Smooth muscle cell (in vitro differentiated cells): Measurements from ENCODE around the gene BMAL2. TPM values are rescaled to one million over a fixed set of nuclear protein-coding genes. Genes with fewer than 3 reads are reported as not detected.
A peak's percentile ranks its signal among the peaks of the same experiment; 100 is the strongest.

Experiments
- DNase-seq: peaks from one replicate; lab custom pipeline; 2025; ENCODE audit not compliant: unreplicated experiment; lab: John Stamatoyannopoulos, UW
- H2AFZ ChIP-seq: fragments of 200-600 bp; sonication (generic); 2 replicates; pipeline ENCODE4 v1.6.0; 2016; ENCODE audit warnings: antibody characterized with exemption, low read depth, mild to moderate bottlenecking
- H3F3A ChIP-seq: fragments of 200-600 bp; sonication (generic); 2 replicates; pipeline ENCODE4 v1.6.0; 2017; ENCODE audit warnings: antibody characterized with exemption, low read depth
- H3K27ac ChIP-seq: fragments of 200-600 bp; sonication (generic); 2 replicates; pipeline ENCODE4 v1.5.1; 2016; ENCODE audit warnings: low read depth, mild to moderate bottlenecking
- H3K27me3 ChIP-seq: fragments of 200-600 bp; sonication (generic); 2 replicates; pipeline ENCODE4 v1.6.1; 2016; ENCODE audit warnings: low read depth, mild to moderate bottlenecking
- H3K36me3 ChIP-seq: fragments of 200-600 bp; sonication (generic); 2 replicates; pipeline ENCODE4 v1.5.1; 2016; ENCODE audit warnings: low read depth
- H3K4me1 ChIP-seq: fragments of 200-600 bp; sonication (generic); 2 replicates; pipeline ENCODE4 v1.5.1; 2016; ENCODE audit warnings: low read depth
- H3K4me2 ChIP-seq: fragments of 200-600 bp; sonication (generic); 2 replicates; pipeline ENCODE4 v1.6.0; 2016; ENCODE audit warnings: mild to moderate bottlenecking
- H3K4me3 ChIP-seq: fragments of 200-600 bp; sonication (generic); 2 replicates; pipeline ENCODE4 v1.5.1; 2016; ENCODE audit warnings: mild to moderate bottlenecking
- H3K79me2 ChIP-seq: fragments of 200-600 bp; sonication (generic); 2 replicates; pipeline ENCODE4 v1.6.0; 2016; ENCODE audit warnings: low read depth, mild to moderate bottlenecking
- H3K9ac ChIP-seq: fragments of 200-600 bp; sonication (generic); 2 replicates; pipeline ENCODE4 v1.6.0; 2016; ENCODE audit warnings: low read depth
- H3K9me3 ChIP-seq: fragments of 200-600 bp; sonication (generic); replicated peaks from 2 replicates; pipeline ENCODE4 v1.5.1; 2016; ENCODE audit warnings: low read depth
- H4K20me1 ChIP-seq: fragments of 200-600 bp; sonication (generic); 2 replicates; pipeline ENCODE4 v1.6.0; 2016; ENCODE audit warnings: low read depth
- WGBS: methylation state at CpG from one replicate; pipeline ENCODE4 v1.1.7; 2016; ENCODE audit warnings: low lambda C conversion rate; 5-methylcytosine and 5-hydroxymethylcytosine counted together
- polyA plus RNA-seq: library from polyadenylated mRNA; unstranded; fragments of >200 nt; fragmentation: Nextera tagmentation; extraction: Ambion mirVana; gene quantifications from 2 replicates; pipeline ENCODE4 v1.2.1, GENCODE V29; 2016
- total RNA-seq: library from RNA; depleted of rRNA; stranded (reverse); fragments of >200 nt; gene quantifications from 2 replicates; pipeline ENCODE4 v1.2.3, GENCODE V29; 2014
- TF ChIP-seq, protein P1 (sequence below): fragments of 200-600 bp; sonication (generic); IDR thresholded peaks from 2 replicates; pipeline ENCODE4 v1.5.1; 2017; ENCODE audit warnings: borderline replicate concordance, mild to moderate bottlenecking, antibody characterized with exemption; ENCODE audit not compliant: insufficient read depth, poor library complexity, severe bottlenecking

BMAL2 gene, protein sequence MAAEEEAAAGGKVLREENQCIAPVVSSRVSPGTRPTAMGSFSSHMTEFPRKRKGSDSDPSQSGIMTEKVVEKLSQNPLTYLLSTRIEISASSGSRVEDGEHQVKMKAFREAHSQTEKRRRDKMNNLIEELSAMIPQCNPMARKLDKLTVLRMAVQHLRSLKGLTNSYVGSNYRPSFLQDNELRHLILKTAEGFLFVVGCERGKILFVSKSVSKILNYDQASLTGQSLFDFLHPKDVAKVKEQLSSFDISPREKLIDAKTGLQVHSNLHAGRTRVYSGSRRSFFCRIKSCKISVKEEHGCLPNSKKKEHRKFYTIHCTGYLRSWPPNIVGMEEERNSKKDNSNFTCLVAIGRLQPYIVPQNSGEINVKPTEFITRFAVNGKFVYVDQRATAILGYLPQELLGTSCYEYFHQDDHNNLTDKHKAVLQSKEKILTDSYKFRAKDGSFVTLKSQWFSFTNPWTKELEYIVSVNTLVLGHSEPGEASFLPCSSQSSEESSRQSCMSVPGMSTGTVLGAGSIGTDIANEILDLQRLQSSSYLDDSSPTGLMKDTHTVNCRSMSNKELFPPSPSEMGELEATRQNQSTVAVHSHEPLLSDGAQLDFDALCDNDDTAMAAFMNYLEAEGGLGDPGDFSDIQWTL
- total RNA-seq (13.3 and 13.6 TPM in 2 replicates), polyA plus RNA-seq (5.1 and 6.2 TPM in 2 replicates)

DNA sequence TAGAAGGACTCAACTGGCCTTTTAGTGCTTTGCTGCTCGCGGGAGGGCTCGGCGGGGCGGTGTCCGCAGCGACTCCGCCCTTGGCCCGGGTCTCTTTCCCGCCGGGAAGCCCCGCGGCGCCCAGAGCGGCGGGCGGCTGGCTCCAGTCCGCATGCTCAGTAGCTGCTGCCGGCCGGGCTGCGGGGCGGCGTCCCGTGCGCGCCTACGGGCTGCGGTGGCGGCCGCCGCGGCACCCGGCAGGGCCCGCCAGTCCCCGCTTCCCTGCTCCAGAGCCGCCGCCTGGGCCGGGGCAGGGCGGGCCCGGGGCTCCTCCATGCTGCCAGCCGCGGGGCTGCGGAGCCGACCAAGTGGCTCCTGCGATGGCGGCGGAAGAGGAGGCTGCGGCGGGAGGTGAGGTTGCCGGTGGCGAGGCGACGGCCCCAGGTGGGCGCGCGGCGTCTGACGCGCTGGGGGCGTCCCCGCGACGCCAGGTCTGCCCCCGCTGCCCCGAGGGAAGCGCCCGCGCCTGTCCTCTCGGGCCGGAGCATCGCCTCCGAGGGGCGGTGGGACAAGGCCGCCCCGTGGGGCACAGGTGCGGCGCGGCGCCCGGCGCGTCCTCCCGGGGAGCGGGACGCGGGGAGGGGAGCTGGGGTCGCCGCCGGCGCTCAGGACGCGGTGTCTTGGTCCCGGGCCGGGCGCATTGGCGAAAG is at the start of gene BMAL2:
TSS of gene BMAL2 (plus strand) at position 123 of the 689 bp plus-strand sequence. CDS start at position 360, 237 bp downstream.
- peaks cover 7% of the 10 kb centered on the region for H3K79me2 ChIP-seq
- peaks cover 16% of the 10 kb centered on the region for H3K4me1 ChIP-seq
- H3K4me3 ChIP-seq: peak within 1 kb of the TSS; percentile 67
- H3K4me2 ChIP-seq: peak within 1 kb of the TSS; percentile 86
- peak within 1 kb of the TSS; percentile 60 for H3K9ac ChIP-seq
- H4K20me1 ChIP-seq: no peaks in the 10 kb centered on the region
- H3K27ac ChIP-seq: peak within 1 kb of the TSS; percentile 97
- no peaks in the 10 kb centered on the region for H3K36me3 ChIP-seq
- WGBS: 3% methylated on average over 37 of the region's 96 CpGs
- peaks cover 24% of the 10 kb centered on the region for H3F3A ChIP-seq
- peaks cover 13% of the 10 kb centered on the region for H3K27me3 ChIP-seq
- TF ChIP-seq, protein P1, sequence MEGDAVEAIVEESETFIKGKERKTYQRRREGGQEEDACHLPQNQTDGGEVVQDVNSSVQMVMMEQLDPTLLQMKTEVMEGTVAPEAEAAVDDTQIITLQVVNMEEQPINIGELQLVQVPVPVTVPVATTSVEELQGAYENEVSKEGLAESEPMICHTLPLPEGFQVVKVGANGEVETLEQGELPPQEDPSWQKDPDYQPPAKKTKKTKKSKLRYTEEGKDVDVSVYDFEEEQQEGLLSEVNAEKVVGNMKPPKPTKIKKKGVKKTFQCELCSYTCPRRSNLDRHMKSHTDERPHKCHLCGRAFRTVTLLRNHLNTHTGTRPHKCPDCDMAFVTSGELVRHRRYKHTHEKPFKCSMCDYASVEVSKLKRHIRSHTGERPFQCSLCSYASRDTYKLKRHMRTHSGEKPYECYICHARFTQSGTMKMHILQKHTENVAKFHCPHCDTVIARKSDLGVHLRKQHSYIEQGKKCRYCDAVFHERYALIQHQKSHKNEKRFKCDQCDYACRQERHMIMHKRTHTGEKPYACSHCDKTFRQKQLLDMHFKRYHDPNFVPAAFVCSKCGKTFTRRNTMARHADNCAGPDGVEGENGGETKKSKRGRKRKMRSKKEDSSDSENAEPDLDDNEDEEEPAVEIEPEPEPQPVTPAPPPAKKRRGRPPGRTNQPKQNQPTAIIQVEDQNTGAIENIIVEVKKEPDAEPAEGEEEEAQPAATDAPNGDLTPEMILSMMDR: no peak
- no peaks in the 10 kb centered on the region for H3K9me3 ChIP-seq
- peak; percentile 11 for DNase-seq
- H2AFZ ChIP-seq: no peak within 1 kb of the TSS

DNA sequence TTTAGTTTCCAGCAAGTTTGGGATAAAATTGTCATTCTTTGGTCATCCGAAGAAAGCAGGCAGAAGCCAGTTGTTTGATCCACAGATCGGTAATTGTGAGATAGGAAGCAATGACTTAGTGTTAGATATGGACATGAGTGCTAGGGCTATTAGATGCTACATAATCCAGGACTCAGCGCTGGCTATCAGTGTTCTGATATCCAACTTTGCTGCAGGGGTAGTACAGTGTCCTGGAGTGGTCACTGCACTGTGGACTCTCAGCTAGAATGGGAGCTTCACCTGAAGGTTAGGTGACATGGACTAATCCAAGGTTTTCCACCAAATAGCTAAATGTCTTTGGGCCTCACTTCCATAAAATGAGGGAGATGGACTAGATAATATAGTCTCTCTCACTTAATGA is 48.6 kb upstream of the BMAL2 start:
- Histone ChIP-seq H2AFZ (no peak overlapping the region), H3K9me3 (no peaks in the 10 kb centered on the region), H3K27ac (peak overlapping the region; percentile 98), H3K4me2 (peak overlapping the region; percentile 85), H3K27me3 (no peaks in the 10 kb centered on the region), H3K4me1 (peaks cover 54% of the 10 kb centered on the region), H3K9ac (no peak overlapping the region), H3K79me2 (peaks cover 82% of the 10 kb centered on the region), H3F3A (peaks cover 42% of the 10 kb centered on the region), H3K4me3 (no peak overlapping the region), H3K36me3 (no peaks in the 10 kb centered on the region), H4K20me1 (peaks cover 62% of the 10 kb centered on the region)
- TF ChIP-seq, protein P1: no peak
- 27% methylated on average over 3 of the region's 3 CpGs for WGBS
- no peak for DNase-seq

DNA sequence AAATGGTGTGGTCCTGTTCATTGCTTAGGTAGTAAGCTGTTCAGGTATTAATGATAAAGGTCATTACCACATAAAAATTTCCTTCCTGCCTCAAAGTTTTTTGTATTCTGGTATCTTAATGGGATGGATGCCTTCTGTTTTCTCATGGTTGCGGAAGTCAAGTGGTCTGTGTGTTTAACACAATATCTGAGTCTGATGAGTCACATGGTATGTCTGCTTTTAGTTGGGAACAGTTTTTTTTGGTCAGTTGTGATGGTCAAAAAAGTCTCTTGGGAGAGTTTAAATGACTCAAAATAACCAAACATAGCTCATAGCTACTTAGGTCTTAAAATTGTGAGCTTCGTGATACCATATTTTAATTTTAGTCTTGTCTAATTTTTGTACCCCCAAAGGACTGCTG is 47.9 kb upstream of the BMAL2 start:
- Histone ChIP-seq H3K27ac (peak overlapping the region; percentile 98), H3K4me2 (peak overlapping the region; percentile 85), H4K20me1 (peaks cover 64% of the 10 kb centered on the region), H3K9ac (peak overlapping the region; percentile 74), H3K4me1 (peaks cover 54% of the 10 kb centered on the region), H2AFZ (no peak overlapping the region), H3K79me2 (peaks cover 83% of the 10 kb centered on the region), H3K4me3 (peak overlapping the region; percentile 38), H3K27me3 (no peaks in the 10 kb centered on the region), H3K9me3 (no peaks in the 10 kb centered on the region), H3F3A (peaks cover 40% of the 10 kb centered on the region), H3K36me3 (no peaks in the 10 kb centered on the region)
- TF ChIP-seq, protein P1: no peak
- DNase-seq: no peak
- WGBS: 11% methylated on average over 2 of the region's 2 CpGs
